GM12801 (cell line): Measurements from ENCODE around the gene SVBP.

Source experiments
- TF ChIP-seq, protein P1 (sequence below): IDR thresholded peaks from one replicate; pipeline ENCODE4 v1.5.1; 2011; ENCODE audit warnings: control low read depth; ENCODE audit not compliant: insufficient read length; ENCODE audit errors: extremely low read depth

SVBP gene

DNA sequence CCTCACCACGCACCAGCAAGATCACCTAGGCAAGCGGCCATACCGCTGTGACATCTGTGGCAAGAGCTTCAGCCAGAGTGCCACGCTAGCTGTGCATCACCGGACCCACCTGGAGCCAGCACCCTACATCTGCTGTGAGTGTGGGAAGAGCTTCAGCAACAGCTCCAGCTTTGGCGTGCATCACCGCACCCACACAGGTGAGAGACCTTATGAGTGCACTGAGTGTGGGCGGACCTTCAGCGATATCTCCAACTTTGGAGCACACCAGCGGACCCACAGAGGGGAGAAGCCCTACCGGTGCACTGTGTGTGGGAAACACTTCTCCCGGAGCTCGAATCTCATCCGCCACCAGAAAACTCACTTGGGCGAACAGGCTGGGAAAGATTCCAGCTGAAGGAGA lies 34.2 kb upstream of the SVBP start:
- TF ChIP-seq, protein P1, sequence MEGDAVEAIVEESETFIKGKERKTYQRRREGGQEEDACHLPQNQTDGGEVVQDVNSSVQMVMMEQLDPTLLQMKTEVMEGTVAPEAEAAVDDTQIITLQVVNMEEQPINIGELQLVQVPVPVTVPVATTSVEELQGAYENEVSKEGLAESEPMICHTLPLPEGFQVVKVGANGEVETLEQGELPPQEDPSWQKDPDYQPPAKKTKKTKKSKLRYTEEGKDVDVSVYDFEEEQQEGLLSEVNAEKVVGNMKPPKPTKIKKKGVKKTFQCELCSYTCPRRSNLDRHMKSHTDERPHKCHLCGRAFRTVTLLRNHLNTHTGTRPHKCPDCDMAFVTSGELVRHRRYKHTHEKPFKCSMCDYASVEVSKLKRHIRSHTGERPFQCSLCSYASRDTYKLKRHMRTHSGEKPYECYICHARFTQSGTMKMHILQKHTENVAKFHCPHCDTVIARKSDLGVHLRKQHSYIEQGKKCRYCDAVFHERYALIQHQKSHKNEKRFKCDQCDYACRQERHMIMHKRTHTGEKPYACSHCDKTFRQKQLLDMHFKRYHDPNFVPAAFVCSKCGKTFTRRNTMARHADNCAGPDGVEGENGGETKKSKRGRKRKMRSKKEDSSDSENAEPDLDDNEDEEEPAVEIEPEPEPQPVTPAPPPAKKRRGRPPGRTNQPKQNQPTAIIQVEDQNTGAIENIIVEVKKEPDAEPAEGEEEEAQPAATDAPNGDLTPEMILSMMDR: no peak

DNA sequence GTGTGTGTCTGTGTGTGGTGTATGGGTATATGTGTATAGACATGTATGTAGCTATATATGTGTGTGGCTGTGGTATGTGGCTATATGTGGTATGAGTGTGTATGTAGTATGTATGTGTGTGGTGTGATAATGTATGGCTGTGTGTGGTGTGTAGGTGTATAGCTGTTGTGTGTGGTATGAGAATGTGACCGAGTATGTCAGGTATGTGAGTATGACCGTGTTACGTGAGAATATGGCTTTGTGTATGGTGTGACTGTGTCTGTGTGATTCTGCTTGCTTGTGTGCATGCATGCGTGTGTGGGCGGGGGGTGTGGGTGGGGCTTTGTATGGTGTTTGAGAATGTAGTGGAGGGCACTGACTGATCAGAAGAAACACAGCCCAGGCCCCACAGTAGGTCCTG lies 32.7 kb upstream of the SVBP start:
- TF ChIP-seq, protein P1: no peak

DNA sequence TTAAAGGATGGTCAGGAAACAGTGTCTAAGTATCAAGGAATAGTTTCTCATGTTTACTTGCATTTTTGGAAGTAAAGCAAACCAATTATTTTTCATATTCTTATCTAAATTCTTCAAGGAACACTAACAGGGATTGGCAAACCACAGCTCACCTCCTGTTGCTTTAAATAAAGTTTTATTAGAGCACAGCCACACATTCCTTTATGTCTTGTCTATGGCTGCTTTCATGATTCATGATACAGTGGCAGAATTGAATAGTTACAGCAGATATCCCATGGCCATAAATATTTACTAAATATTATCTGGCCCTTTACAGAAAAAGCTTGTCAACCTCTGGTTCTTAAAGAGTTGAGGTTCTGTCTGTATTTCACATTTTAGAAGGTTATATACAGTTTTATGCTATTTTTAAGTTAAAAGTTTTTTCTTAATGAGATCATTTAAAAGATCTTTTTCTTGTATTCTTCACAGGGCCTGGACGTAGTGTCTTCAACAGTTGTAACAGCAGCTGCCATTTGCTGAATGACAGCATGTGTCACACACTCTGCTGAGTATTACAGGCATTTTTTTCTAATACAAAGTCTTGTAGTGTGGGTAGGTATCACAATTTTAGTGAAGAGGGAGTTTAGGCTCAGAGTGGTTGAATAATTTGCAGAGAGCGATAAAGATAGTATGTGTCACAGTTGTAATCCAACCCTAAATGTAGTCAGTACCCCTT lies 31.8 kb upstream of the SVBP start:
- TF ChIP-seq, protein P1: no peak

DNA sequence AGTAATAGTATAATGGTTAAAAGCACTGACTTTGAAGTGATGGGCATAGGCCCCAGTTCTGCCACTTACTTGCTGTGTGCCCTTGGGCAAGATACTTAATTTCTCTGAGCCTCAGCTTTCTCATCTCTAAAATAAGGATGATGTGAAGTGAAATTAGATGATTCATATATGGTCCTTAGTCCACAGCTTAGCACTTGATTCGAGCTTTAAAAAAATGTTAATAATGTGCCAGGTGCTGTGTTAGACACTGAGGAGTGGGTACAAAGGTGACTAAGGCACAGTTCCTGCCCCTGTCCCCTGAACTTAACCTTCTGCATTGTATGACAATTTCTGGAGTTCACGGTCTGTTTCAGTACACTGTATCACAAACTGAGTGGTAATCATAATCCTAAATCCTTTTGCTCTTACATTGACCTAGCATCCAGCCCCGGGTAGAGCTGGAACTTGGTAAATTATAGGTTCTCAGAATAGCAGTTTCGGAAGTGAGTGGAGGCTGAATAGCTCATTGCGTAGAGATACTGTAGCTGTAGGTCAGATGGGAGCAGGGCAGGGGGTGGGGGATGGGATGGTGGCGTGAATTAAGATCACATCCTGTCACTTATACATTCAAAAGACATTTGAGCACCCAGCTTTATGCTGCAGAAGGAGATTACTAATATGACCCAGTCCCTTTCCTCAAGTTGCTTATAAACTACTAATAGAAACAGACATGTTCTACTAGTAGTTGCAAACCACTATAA lies 30.7 kb upstream of the SVBP start:
- TF ChIP-seq, protein P1: no peak

DNA sequence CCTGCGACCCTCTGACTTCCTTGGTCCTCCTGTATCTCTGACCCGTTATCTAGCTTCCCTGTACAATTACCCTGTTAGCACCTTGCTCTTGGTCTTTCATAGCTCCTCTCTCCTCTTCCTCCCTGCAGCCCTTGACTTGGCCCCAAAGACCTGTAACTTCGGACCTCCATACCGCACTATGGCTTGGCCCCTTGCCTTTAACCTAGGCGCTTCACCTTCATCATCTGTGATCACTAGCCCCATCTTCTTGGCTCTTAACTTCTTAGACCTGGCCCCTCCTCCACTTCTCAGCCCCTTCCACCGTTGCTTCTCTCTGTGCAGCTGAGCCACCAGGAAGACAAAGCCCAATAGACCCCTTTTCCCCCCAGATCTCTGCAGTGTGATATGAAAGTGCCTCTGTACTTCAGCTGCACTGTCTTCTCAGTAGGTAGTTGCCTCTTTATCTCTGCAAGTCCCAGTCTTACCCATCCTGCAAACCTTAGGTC lies 30.0 kb upstream of the SVBP start:
- TF ChIP-seq, protein P1: no peak

DNA sequence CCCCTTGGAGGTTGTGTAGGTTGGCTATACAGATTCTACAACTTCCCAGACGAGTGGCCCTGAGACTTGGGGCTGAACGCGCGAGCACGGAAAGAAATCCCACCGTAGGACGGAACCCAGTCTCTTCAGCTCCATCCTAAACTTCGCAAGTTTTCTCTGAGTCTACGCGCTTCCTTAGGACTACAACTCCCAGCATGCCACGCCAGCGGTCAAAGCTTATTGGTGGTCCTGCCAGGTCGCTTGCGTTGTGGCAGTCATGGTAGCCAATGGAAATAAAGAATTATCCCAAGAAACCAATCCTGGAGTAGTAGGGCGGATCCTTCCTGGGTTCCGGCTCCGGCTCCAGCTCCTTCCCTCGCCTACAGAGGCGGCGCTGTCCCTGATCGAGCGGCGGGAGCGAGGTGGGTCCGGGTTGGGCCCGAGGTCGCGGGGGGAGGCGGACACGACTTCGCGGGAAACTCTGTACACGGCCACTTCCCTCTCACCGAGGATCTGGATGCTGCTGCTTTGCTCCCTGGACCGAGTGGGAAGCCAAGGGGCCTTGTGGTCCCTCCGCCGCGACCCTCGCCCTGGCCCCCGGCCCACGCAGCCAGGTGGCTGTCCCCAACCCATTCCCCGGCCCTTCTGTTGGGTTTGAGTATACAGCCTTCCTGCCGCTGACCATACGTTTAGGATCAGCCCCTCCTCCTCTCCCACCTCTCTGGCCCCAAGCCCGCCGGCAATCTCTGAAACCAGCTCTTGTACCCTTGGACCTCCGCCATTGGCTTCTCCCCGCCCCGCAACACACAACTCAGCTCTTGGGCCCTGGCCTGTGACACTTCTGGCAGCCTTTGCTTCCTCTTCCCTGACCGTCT lies 29.3 kb upstream of the SVBP start, which contains the start of gene ZNF691:
Gene ZNF691 (plus strand): TSS at position 357 of the 854 bp plus-strand sequence. CDS start 3,046 bp downstream, outside the sequence.
- TF ChIP-seq, protein P1: no peak

DNA sequence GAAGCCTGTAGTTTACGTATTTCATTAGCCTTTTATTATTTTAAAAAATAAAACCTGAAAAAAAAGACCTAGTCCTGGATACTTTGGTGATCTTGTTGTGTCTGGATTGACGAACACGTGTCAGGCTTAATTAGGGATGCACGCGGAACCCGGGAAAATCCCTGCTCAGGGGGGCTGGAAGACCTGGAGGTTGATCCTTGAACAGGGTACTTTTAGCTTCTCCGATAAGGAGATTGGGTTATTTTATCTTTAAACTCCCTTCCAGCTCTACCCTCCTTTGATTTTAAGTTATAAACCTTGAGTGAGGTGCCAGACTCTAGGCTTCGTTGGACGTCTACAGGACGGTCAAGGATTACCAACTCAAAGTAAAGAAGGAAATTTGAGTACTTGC lies 28.7 kb upstream of the SVBP start:
- TF ChIP-seq, protein P1: no peak
